Gastrocnemius medialis (tissue), 4 donors: Measurements from ENCODE around the gene AP3S2. TPM values are rescaled to one million over a fixed set of nuclear protein-coding genes. Genes with fewer than 3 reads are reported as not detected.

Experiments
- ATAC-seq, 2 donors: fragments of 150-250 bp; one replicate each; pipeline ENCODE4 v1.9.1; 2016
- DNase-seq, 2 donors: peaks; one replicate each; pipeline ENCODE4 v3.0.0-alpha.2; 2019
- H3K27ac ChIP-seq, 4 donors: fragments of 200-600 bp; sonication (generic); 1 replicate in 1 of 4; 2 replicates in 3 of 4; pipeline ENCODE4 v1.5.1; 2016 to 2018; ENCODE audit warnings: mild to moderate bottlenecking in 2 of 4, moderate library complexity in 1 of 4
- H3K27me3 ChIP-seq, 3 donors: fragments of 200-600 bp; sonication (generic) in 2 of 3; 1 replicate in 1 of 3; 2 replicates in 2 of 3; pipeline versions ENCODE4 v1.5.1 to v1.6.0; 2016 to 2019; ENCODE audit warnings: mild to moderate bottlenecking in 1 of 3, moderate library complexity in 1 of 3
- H3K36me3 ChIP-seq, 2 donors: fragments of 200-600 bp; sonication (generic) in 1 of 2; one replicate each; pipeline ENCODE4 v1.5.1; 2017 to 2018
- H3K4me1 ChIP-seq, 2 donors: fragments of 200-600 bp; sonication (generic) in 1 of 2; one replicate each; pipeline ENCODE4 v1.5.1; 2016 to 2017; ENCODE audit warnings: mild to moderate bottlenecking in 2 of 2
- H3K4me3 ChIP-seq, 4 donors: fragments of 200-600 bp; sonication (generic) in 3 of 4; 1 replicate in 1 of 4; 2 replicates in 3 of 4; pipeline ENCODE4 v1.5.1; 2016 to 2019; ENCODE audit warnings: mild to moderate bottlenecking in 2 of 4
- H3K9me3 ChIP-seq, 3 donors: fragments of 200-600 bp; sonication (generic) in 2 of 3; 1 replicate in 1 of 3; 2 replicates in 2 of 3; pipeline ENCODE4 v1.5.1; 2016 to 2019
- POLR2A ChIP-seq, 2 donors: fragments of 450-650 bp; IDR thresholded peaks; one replicate each; pipeline ENCODE4 v1.6.1; 2017; ENCODE audit warnings: antibody characterized with exemption in 2 of 2, mild to moderate bottlenecking in 2 of 2, moderate library complexity in 2 of 2
- in situ Hi-C, 4 donors: fragments of 200-750 bp; cut with MboI; loops; one replicate each; pipeline versions ENCODE4 v1.15.0 to v1.8.0; 2017; ENCODE audit warnings: low sequenced_read_pairs in 4 of 4
- intact Hi-C: fragments of 100-400 bp; cut with DNase I; formaldehyde crosslinking; loops from one replicate; pipeline ENCODE4 v1.15.1; 2023; ENCODE audit warnings: low total_unique reads
- total RNA-seq, 4 donors: library from RNA; depleted of rRNA; stranded (reverse); fragments of >200 nt; gene quantifications; one replicate each; pipeline versions ENCODE4 v1.1.0 to v1.2.3, GENCODE V29; 2016
- TF ChIP-seq, protein P1 (sequence below), 5 experiments: fragments of 450-650 bp in 3 of 5; fragments of 200-600 bp in 2 of 5; sonication (generic) in 2 of 5; IDR thresholded peaks in 4 of 5; conservative IDR thresholded peaks in 1 of 5; 1 replicate in 4 of 5; 2 replicates in 1 of 5; pipeline ENCODE4 v1.5.1; 2016 to 2019; ENCODE audit warnings: antibody characterized with exemption in 5 of 5, mild to moderate bottlenecking in 3 of 5, moderate library complexity in 3 of 5

AP3S2 gene
- total RNA-seq, 4 donors from 2014 or later, result 48.4 to 82.6 (median 71.3) TPM

DNA sequence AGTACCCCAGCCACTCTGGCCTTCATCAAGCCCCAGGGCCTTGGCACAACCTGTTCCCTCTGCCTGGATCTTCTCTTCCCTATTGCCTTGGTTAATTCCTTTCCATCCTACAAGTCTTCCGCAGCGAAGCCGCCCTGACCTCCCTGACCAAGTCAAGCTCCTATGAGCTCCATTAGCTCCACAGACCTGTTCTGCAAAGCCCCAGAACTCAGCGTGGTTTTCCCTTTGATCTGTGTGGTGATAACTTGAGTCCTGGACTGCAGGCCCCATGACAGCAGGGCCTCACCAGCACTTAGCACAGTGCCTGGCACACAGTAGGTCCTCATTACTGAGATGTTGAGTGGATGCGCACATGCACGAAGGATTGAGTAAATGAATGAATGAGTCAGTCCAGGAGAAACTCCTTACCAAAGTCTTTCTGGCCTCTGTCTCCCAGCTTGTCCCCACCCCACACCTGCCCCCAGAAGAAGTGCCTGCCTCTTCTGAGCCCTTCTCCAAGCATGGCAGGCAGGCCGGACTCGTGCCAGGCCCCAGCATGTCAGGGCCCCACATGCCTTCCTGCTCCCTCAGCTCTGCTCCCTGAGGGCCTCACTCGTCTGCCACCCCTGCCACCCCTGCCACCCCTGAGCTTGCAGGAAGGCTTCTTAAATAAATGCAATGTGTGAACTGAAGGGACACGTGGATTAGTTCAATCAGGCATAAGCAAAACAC is 85.5 kb downstream of the AP3S2 start:
- ATAC-seq (no peak), DNase-seq (no peak)
- H3K36me3 ChIP-seq, result no peaks in the 10 kb centered on the region
- in situ Hi-C loops (no loop called here), intact Hi-C loops (no loop called here)
- H3K27ac ChIP-seq, result no peak overlapping the region
- peaks cover 0 to 3% (median 0%) of the 10 kb centered on the region in 3 donors for H3K27me3 ChIP-seq
- TF ChIP-seq POLR2A (IDR thresholded peaks at IDR 0.05), result no peak
- TF ChIP-seq, protein P1, sequence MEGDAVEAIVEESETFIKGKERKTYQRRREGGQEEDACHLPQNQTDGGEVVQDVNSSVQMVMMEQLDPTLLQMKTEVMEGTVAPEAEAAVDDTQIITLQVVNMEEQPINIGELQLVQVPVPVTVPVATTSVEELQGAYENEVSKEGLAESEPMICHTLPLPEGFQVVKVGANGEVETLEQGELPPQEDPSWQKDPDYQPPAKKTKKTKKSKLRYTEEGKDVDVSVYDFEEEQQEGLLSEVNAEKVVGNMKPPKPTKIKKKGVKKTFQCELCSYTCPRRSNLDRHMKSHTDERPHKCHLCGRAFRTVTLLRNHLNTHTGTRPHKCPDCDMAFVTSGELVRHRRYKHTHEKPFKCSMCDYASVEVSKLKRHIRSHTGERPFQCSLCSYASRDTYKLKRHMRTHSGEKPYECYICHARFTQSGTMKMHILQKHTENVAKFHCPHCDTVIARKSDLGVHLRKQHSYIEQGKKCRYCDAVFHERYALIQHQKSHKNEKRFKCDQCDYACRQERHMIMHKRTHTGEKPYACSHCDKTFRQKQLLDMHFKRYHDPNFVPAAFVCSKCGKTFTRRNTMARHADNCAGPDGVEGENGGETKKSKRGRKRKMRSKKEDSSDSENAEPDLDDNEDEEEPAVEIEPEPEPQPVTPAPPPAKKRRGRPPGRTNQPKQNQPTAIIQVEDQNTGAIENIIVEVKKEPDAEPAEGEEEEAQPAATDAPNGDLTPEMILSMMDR (IDR thresholded peaks at IDR 0.05 in 4 of 5, conservative IDR thresholded peaks at IDR 0.05 in 1 of 5), result no peak
- H3K4me1 ChIP-seq, result no peaks in the 10 kb centered on the region
- H3K9me3 ChIP-seq, result no peaks in the 10 kb centered on the region
- no peak overlapping the region for H3K4me3 ChIP-seq

DNA sequence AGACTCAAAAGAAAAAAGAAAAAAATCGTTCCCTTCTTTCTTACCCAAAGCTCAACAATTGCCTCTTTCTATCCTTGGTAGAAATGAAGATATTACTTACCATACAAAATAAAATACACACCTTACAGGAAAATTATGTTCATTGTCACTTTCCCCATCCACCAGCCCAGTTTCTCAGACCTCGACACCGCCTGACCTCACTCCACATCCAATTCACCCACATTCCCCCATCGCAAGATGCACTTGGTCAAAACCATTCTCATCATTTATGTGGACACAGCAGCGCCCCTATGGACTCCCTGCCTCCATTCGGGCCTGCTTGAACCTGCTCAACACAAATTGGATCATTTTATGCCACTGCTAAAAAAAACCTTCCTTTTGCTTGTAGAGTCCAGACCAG is 86.1 kb downstream of the AP3S2 start:
- Histone ChIP-seq H3K27ac (no peak overlapping the region), H3K4me3 (no peak overlapping the region), H3K36me3 (no peaks in the 10 kb centered on the region), H3K4me1 (no peaks in the 10 kb centered on the region), H3K9me3 (no peaks in the 10 kb centered on the region), H3K27me3 (no peaks in the 10 kb centered on the region)
- in situ Hi-C loops (no loop called here), intact Hi-C loops (no loop called here)
- no peak for TF ChIP-seq POLR2A (IDR thresholded peaks at IDR 0.05)
- TF ChIP-seq, protein P1 (IDR thresholded peaks at IDR 0.05 in 4 of 5, conservative IDR thresholded peaks at IDR 0.05 in 1 of 5), result no peak
- ATAC-seq, result no peak
- no peak for DNase-seq

- no peak for ATAC-seq
- H3K9me3 ChIP-seq, result no peaks in the 10 kb centered on the region
- no peak overlapping the region for H3K4me3 ChIP-seq
- TF ChIP-seq, protein P1 (IDR thresholded peaks at IDR 0.05 in 4 of 5, conservative IDR thresholded peaks at IDR 0.05 in 1 of 5), result no peak
- no peak for TF ChIP-seq POLR2A (IDR thresholded peaks at IDR 0.05)
- intact Hi-C loops, result no loop called here
- no peaks in the 10 kb centered on the region for H3K36me3 ChIP-seq
- H3K4me1 ChIP-seq, result no peaks in the 10 kb centered on the region
- no peak for DNase-seq
- H3K27me3 ChIP-seq, result no peaks in the 10 kb centered on the region
- no peak overlapping the region for H3K27ac ChIP-seq
- in situ Hi-C loops, result no loop called here
Measured at GRCh38 chr15:89806559-89807550, 86.9 kb downstream of the AP3S2 start.

DNA sequence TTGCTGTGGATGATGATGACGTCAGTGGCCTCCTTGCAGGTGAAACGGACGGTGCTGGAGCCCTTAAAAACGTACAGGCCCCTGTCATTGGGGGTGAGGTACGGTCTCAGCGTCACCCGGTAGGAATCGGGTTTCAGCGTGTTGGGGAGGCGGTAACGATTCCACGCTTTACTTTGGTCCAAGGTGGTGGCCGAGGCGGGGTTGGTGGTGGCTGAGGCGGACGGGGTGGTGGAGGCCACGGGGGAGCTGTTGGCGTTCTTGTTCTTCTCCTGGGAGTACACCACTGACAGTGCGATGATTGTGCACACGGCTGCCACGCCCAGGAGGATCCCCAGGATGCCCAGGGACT is 87.6 kb downstream of the AP3S2 start:
- H3K27ac ChIP-seq, result no peak overlapping the region
- DNase-seq (no peak), ATAC-seq (no peak)
- H3K27me3 ChIP-seq, result no peaks in the 10 kb centered on the region
- TF ChIP-seq POLR2A (IDR thresholded peaks at IDR 0.05), result no peak
- TF ChIP-seq, protein P1 (IDR thresholded peaks at IDR 0.05 in 4 of 5, conservative IDR thresholded peaks at IDR 0.05 in 1 of 5), result no peak
- in situ Hi-C loops (no loop called here), intact Hi-C loops (no loop called here)
- H3K36me3 ChIP-seq, result no peaks in the 10 kb centered on the region
- H3K4me1 ChIP-seq, result no peaks in the 10 kb centered on the region
- no peaks in the 10 kb centered on the region for H3K9me3 ChIP-seq
- H3K4me3 ChIP-seq, result no peak overlapping the region
